NCI-H1048 (cell line): ENCODE measurements around the gene MRGPRD.

Experiments used
- DNase-seq: peaks from one replicate; lab custom pipeline; 2025; lab: John Stamatoyannopoulos, UW

MRGPRD gene, protein sequence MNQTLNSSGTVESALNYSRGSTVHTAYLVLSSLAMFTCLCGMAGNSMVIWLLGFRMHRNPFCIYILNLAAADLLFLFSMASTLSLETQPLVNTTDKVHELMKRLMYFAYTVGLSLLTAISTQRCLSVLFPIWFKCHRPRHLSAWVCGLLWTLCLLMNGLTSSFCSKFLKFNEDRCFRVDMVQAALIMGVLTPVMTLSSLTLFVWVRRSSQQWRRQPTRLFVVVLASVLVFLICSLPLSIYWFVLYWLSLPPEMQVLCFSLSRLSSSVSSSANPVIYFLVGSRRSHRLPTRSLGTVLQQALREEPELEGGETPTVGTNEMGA

DNA sequence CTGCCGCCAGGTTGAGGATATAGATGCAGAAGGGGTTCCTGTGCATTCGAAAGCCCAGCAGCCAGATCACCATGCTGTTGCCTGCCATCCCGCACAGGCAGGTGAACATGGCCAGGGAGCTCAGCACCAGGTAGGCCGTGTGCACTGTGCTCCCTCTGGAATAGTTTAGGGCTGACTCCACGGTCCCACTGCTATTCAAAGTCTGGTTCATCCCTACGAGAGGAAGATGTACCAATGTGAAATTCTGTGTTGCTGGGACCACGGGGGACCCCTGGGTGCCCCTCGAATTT lies at the start of gene MRGPRD:
TSS of gene MRGPRD (minus strand) at position 211 of the 290 bp plus-strand sequence. CDS start at position 211, 0 bp downstream.
- DNase-seq = no peak

DNA sequence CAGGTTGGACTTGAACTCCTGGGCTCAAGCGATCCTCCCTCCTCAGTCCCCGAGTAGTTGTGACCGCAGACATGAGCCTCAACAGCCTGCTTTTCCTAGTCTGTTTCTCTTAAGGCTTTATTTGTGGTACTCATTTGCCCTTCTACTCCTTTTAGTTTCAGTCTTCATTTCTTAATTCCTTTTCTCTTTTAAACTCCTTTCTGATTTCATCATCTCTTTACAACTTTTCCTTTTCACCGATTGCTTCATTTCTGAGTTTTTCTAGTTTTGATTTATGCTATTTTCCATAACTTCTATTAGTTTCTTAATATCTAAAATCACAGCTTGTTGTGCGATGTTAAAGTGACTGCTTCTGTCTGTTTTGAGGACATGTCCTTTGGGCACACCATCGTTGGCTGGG lies 49.5 kb upstream of the MRGPRD start:
- no peak for DNase-seq

DNA sequence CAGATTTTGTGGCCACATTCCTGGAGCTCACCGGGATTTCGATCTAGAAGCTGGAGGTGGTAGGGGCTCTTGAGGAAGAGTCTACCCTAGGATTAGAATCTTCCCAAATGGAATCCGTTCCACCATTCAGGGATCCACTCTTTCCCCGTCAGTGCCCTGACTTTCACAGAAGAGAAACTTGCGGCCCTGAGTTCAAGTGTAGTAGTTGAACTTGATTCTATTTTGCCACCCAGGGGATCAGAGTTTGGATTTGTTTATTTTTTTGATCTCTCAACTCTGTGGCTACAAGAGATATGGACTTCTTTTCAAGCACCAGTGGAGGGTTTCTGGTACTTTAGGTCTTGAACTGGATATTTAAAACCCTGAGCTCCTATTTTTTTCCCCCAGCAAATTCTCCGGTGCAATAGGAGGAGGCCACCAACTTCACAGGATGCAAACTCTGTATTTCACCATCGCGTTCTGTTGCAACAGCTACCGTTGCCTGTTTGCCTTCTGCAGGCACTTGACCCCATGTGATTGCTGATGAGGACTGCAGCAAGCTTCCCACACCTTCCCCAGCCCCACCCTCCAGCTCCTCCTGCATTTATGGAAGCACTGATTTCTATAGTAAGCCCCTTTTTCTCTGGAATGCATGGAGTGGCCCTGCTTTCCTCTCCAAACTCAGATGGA lies 47.1 kb upstream of the MRGPRD start:
- DNase-seq = no peak

DNA sequence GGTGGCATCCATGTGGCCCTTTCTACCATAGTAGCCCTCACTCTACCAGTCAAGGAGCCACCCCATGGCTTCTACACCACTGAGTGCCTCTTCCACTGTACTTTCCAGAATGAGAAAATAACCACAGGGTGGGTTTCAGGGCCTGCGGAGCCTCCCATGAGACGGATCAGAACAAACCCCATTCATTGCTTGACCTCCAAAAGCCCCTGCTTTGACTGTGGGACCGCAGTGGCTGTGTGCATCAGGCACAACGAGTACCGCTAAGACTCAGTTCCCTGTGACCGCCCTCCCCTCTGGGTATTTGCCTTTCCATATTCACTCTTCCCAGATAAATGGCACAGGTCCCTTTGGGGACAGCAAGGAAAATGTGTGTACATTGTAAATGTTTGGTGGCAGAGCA lies 43.7 kb upstream of the MRGPRD start:
- no peak for DNase-seq

DNA sequence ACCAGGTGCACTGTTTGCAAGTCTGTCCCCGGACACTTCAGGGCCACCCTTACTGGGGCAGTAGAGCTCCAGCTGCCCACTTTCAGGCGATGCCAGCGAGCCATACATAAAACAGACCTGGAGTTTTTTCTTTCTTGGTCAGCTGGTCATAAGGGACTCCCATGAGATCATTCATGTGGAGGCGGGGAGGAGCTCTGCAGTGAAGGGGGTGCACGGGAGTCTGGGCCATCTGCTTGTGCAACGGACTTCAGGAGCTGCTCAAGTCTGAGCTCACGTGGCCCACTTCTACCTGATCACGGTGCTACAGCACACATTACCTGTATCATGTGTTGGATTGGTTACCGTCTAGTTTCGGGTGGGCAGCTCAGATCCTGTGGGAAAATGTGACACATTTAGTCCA lies 41.5 kb upstream of the MRGPRD start:
- no peak for DNase-seq

DNA sequence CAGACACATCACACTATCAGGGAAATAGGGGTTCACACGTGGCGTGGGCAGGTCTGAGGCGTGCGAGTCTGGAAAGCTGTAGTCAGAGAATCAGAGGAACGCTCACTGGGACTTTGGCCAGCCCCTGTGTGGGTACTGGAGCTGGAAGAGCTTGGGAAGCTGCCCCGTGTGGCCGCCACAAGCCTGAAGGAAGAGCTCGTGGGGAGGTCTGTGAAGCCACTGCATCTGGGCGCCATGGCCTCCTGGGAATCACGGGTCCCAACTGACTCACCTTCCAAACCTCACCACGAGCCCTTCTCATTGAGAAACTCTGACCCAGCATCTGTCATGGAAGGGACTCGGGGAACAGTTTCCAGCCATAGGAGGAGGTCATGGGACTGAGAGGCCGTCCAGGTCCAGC lies 38.1 kb upstream of the MRGPRD start:
- DNase-seq = no peak

DNA sequence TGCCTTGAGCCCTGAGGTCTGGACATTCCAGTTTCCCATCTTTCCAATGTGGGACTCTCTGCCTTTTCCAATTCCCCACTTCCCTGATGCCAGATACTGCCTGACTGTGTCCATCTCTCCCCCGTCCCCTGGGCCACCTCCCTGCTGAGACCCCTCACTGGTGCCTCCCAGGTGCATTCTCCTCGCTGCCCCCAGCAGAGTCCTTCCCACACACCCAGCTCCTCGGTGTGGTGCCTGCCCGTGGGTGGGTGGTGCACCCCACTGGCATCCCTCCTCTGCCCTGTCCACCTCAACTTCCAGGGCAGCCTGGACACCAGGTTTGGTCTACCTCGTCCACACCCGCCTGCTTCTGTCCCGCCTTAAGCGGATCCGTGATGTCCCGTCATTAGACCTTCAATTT lies 37.2 kb upstream of the MRGPRD start:
- DNase-seq = no peak

DNA sequence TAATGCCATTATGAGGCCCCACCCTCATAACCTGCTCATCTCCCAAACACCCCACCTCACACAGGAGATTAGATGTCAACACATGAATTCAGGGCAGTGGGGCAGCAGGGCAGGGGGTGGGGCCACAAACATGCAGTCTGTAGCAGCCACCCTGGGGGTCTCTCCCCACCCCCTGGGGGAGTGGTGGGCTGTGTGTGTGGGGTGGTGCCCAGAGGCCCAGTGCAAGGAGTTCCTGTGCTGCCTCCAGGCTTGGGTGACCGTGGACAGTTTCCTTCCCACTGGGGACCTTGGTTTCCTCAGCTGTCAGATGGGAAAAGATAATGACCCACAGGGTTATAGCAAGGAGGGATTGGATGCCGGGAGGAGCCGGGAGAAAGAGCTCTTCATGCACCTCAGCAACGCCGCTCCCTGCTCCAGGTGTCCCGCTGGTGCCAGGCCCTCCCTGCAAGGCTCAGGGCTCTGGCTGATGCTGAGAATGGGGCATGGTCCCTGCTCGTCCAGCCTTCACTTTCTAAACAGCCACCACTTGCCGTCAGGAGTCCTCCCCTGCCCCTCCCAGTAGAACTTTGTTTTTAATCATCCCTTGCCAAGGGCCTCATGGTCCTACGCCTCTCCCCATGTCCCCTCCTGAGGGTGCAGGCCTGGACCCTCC lies 34.2 kb upstream of the MRGPRD start:
- DNase-seq = no peak

DNA sequence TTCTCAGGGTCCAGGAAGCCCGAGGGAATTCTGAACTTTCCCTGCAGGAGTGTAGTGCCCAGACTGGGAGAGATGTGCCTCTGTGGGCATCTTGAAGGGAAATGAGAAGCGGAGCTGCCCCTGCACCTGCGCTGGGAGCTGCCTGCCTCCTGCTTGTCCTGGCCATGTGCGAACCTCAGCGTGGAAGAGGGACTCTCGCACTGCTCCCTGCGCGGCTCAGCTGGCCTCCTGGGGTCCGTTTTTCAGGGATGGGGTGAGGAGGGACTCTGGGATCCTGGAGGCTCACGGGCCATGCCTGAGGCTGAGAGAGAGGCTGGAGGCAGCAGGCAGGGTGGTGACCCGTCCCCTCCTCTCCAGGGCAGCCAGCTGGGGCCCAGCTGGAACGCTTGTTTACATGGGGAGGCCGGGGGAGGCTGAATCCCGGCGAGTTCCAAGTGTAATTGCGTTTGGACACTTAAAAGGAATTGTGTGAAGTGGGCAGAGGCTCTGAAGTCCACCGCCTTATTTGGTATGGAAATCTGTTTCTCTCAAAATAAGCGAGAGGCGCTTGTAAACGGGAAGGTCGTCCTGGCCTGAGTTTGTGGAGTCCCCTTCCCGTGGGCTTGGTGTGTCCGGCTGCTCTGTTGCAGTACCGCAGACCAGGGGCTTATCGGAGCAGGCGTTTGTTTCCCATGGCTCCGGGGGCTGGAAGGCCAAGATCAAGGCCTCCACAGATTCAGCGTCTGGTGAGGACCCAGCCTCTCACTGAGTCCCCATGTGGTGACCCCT lies 33.5 kb upstream of the MRGPRD start:
- no peak for DNase-seq

DNA sequence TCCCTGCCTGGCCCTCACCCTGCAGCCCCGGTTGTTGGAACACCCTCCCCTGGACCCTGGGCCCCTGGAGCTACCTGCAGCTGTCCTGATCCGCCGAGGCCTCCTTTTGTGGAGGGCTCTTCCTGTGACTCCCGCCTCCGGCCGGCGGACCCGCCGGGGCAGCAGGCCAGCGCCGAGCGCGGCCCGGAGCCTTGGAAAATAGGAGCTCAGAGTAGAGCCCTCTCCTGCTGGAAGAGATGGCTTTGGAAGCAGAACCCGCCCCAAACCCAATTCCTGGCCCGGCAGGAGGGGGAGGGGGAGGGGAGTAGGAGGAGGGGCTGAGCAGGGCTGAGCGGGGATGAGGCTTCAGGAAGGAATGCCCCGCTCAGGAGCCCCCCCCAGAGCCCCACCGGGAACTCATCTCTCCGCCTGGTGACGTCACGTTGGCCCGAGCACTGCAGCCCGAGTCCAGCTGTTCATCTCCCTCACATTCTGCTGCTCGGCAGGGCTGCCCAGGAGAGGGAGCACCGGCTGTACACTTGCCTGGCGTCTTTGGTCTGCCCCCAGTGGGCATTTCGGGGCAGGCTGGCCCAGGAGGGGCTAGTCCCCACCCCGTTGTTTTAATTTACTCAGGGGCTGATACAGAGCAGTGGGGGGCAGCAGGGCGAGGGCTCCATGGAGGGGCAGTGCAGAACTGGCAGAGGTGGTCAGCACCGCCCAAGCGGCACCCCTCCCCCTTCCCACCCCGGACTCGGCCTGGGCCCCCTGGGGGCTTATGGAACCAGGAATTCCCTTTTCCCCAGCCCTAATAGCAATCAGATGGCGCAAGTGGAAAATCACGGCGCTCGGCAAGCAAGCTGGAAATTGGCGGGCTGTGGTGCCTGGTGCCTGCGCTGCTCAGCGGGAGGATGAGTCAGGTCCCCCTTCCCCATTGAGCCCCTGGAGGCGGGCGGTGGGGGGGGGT lies 32.5 kb upstream of the MRGPRD start, which contains the start of gene MRGPRF:
TSS of gene MRGPRF (minus strand) at position 238 of the 943 bp plus-strand sequence. CDS start 3,345 bp downstream, outside the sequence.
- no peak for DNase-seq

DNA sequence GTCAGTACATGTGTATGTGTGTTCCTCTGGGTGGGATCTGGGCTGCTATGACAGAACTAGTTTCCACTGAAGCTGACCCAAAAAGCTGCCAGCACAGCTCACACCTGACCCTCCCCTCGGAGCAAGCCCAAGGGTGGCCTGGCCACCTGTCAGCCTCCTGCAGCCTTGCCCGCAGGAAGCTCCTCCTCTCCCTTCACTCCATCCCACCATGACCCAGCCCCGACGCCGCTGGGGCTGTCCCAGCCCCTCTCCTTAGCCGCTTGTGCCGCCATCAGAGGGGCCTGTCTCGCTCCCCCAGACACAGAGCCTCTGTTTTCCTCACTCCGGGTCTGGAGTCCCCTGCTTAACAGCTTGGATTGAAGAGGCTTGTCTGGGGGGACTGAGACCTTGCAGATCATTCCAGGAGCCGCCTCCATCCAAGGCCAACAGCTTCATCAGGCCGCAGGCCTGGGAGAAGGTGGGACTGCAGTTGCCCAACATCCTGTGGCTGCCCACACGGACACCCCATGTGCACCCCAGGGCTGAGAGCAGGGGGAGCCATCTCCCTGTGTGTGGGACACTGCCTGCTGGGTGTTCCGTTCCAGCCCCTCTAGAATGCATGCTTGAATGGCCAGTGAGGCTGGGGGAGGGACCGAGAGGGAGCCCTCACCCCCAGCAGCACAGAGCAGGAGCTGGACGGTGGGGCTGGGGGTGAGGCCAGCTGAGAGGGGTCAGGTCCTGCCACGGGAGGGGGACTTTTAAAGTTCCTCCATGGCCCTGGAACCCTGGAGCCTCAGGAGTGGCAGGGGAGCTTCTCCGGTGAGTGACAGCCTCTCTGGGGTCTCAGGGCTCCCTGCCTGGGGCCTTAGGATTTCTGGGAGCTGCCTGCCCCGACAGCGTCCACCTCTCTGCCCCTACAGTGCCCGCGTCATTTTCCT lies 31.6 kb upstream of the MRGPRD start:
- no peak for DNase-seq

DNA sequence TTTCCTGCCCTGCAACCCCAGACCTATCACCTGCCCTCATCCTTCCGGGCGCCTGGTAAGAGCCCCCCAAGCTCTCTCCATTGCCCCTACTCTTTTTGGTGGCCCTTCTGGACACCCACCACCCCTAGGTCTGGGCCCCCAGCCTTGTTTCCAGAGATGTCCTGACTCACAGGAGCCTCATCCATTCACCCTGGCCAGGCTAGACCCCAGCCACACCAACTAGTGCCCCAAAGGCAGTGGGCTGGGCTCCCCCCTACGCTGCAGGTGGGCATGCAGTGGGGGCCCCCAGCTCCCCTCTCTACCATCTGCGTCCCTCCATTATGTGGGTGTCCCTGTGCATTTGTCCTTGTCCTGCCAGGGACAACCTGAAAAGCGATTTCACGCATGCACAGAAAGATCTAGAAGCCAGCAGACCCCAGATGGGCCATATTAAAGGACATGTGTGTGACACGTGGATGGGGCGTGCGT lies 30.9 kb upstream of the MRGPRD start:
- no peak for DNase-seq

DNA sequence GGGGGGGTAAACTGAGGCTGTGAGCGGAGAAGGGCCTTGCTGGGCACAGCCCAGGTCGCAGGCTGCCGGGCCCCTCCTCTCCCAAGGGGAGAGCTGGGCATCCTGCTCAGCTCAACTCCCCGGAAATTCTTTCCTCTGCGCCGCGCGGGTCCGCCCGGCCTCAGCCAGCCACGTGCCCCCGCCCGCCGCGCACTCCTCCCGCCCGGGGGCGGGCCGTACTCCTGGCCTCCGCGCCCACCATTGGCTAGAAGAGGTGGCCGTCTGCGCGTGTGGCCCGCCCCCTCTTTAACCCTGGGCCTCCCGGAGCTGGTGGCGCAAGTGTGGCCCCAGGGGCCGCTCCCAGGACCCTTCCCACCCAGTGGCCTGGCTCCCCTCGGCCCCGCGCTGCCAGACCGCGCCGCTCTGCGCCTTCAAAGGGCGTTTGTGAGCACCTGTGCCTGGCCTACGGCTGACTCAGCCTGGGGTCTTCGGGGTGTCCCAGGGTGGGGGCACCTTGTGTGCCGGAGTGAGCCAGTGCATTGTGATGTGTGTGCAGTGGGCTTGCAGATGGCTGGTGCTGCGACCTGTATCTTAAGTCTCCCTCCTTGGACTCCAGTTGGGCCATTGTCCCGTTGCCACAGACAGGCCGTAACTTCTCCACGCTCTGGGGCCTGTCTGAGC lies 30.3 kb upstream of the MRGPRD start:
- DNase-seq = no peak

DNA sequence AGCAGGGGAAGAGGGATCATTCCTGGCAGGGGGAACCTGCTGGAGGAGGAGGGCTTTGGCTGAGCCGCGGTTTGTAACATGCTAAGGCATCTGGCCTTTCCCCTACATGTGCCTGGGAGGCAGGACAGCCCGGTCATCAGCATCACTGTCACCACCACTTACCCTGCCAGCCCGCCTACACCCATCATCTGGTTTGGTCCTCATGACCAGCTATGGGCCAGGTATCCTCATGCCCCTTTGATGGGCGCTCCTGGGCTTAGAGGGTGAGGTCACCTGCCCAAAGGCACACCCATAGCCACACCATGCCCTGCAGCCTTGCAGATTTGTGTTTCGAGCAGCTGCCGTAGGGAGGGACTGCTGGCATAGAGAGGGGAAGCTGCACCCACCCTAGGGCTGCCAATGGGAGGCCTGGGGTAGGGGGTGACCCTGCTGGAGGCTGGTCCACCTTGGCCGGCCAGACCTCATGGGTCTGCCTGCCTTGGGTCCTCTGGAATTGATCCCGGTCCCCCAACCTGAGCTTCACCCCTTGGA lies 29.6 kb upstream of the MRGPRD start:
- DNase-seq = no peak

DNA sequence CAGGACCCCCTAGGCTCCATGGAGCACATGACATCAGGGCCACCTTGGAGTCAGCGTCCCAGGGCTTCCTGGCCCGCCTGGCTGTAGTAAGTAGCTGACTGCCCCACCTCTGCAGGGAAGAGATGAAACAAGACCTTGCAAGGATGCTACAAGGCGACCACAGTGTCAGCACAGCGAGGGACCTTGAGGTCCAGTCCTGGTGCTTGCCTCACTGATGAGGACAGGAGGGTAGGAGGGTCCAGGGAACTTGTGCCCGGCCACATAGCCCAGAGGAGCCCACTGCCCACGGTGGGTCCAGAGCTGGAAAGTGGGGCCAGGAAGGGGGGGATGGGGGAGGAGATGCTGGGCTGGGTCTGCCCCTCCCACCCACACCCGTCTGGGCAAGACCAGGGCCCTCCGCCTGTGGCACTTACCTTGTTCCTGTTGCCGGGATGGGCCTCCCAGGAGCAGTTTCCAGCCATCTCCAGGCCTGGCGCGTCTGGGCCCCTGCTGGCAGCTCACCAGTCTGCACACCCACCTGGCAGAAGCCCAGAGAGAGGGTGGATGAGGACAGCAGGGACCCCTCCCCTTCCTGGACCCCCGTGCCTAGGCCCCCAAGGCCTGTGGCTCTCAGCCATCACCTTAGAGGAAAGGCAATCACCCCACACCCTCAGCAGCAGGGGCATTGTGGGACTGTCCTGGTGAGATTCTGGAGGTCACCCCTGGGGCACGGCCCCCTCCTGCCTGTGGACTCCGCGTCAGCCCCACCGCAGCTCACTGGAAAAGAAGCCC lies 28.8 kb upstream of the MRGPRD start:
- DNase-seq = no peak

DNA sequence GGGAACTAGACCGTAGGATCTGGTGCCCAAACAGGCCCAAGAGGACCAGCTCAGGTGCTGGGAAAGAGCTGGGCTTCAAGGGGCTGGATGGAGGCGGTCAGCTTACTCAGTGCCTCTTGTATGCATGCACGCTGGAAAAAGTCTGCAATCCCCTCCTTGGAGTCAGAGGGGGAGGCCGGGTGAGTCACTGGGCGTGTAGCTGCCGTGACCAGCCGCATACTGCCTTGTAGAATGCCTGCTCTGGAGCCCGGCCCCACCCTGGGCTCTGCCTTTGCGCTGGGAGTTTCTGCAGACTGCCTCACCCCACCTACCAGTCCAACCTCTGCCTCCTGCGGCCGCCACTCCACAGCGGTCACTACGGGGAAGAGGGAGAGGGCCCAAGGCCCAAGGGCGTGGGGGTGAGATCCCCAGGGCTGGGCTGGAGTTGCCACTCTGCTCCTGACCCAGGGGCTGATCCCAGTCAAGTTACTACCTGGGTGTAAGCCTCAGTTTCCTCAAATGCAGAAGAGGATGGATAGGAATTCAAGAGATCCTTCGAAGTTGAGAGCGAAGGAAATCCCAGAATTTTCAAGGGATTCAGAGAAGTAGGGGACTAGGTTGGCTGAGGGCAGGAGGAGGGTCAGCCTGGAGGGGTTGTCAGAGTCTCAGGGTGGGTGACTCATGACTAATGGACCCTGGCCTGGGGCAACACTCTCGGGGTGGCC lies 28.1 kb upstream of the MRGPRD start:
- no peak for DNase-seq

DNA sequence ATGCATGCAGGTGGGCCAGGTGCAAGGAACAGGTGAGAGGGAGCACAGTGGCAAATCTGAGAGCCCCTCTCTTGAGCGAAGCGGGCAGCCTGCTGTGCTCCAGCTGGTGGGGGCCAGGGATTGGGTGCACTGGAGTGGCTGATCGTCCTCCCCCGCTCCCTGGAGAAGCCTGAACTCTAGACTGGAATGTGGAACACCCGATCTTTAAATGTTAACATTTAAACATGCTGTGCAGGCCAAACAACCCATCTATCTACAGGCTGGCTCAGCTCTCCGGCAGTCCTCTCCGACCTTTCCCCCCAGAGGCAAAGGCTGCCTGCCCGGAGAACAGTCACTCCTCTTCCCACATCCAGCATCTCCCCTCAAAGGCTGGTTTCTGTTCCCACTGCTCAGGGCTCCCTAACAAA lies 27.2 kb upstream of the MRGPRD start:
- DNase-seq = no peak

DNA sequence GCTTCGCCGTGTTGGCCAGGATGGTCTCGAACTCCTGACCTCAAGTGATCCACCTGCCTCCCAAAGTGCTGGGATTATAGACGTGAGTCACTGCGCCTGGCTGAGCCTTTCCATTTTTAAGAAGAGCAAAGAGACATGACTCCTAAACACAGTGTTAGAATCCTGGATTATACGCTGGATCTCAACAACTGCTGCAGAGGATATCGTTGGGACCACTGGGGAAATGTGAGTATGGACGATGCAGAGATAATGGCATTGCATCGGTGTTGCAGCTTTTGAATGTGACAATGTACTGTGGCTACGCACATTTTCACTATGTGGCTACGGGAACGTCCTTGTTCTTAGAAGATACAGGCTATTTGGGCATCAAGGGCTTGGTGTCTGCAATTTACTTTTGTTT lies 26.0 kb upstream of the MRGPRD start:
- DNase-seq = no peak
